ENCODE results near the gene IPO13.

DNA sequence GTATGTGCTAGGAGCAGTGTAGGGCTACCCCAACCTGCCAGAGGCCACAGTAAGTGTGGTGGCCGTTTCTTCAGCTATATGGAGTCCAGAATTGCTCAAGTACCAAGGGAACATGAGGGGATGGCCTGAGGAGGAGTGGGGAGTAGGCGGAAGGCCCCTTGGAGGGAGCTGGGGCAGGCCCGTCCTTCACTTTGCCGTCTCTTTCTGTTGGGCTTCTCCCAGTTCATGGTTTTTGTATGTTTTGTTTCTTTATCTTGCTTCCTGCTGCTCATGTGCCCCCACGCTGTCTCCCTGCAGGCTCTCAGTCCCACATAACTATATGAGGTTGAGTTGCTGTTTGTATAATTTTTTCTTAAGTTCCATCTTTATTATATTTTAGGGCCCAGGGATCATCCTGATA lies 17.1 kb downstream of the IPO13 start:
- TF ChIP-seq, protein P1, sequence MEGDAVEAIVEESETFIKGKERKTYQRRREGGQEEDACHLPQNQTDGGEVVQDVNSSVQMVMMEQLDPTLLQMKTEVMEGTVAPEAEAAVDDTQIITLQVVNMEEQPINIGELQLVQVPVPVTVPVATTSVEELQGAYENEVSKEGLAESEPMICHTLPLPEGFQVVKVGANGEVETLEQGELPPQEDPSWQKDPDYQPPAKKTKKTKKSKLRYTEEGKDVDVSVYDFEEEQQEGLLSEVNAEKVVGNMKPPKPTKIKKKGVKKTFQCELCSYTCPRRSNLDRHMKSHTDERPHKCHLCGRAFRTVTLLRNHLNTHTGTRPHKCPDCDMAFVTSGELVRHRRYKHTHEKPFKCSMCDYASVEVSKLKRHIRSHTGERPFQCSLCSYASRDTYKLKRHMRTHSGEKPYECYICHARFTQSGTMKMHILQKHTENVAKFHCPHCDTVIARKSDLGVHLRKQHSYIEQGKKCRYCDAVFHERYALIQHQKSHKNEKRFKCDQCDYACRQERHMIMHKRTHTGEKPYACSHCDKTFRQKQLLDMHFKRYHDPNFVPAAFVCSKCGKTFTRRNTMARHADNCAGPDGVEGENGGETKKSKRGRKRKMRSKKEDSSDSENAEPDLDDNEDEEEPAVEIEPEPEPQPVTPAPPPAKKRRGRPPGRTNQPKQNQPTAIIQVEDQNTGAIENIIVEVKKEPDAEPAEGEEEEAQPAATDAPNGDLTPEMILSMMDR (conservative IDR thresholded peaks at IDR 0.05) = no peak
- no peak for TF ChIP-seq ZFX (IDR thresholded peaks at IDR 0.05)

Data from C4-2B (cell line).